ENCODE results near the gene PTPRT.

The PTPRT gene

GRCh38 chr20:42595625-42596024 is 594.1 kb downstream of the PTPRT start:
- Mint-ChIP-seq H3K4me3 (no peak overlapping the region), H3K36me3 (no peaks in the 10 kb centered on the region), H3K27ac (no peak overlapping the region), H3K9me3 (peaks cover 6% of the 10 kb centered on the region), H3K4me1 (no peaks in the 10 kb centered on the region)
- no peak for ATAC-seq
- no peak for DNase-seq (ENCODE audit: low spot score in 2 of 2)

GRCh38 chr20:42594659-42595058 is 595.0 kb downstream of the PTPRT start:
- Mint-ChIP-seq H3K4me3 (no peak overlapping the region), H3K4me1 (no peaks in the 10 kb centered on the region), H3K36me3 (no peaks in the 10 kb centered on the region), H3K27ac (no peak overlapping the region), H3K9me3 (peaks cover 6% of the 10 kb centered on the region)
- DNase-seq (ENCODE audit: low spot score in 2 of 2): no peak
- ATAC-seq: no peak

- ATAC-seq: no peak
- H3K36me3 Mint-ChIP-seq: no peaks in the 10 kb centered on the region
- DNase-seq (ENCODE audit: low spot score in 2 of 2): no peak
- H3K4me1 Mint-ChIP-seq: no peaks in the 10 kb centered on the region
- peaks cover 6% of the 10 kb centered on the region for H3K9me3 Mint-ChIP-seq
- no peak overlapping the region for H3K27ac Mint-ChIP-seq
- H3K4me3 Mint-ChIP-seq: no peak overlapping the region
Observed at GRCh38 chr20:42594011-42594410, 595.7 kb downstream of the PTPRT start.

GRCh38 chr20:42589976-42590639 is 599.6 kb downstream of the PTPRT start:
- no peak overlapping the region for H3K4me3 Mint-ChIP-seq
- no peak for DNase-seq (ENCODE audit: low spot score in 2 of 2)
- H3K27ac Mint-ChIP-seq: no peak overlapping the region
- no peak for ATAC-seq
- H3K36me3 Mint-ChIP-seq: no peaks in the 10 kb centered on the region
- H3K9me3 Mint-ChIP-seq: peaks cover 5% of the 10 kb centered on the region
- H3K4me1 Mint-ChIP-seq: no peaks in the 10 kb centered on the region

DNA sequence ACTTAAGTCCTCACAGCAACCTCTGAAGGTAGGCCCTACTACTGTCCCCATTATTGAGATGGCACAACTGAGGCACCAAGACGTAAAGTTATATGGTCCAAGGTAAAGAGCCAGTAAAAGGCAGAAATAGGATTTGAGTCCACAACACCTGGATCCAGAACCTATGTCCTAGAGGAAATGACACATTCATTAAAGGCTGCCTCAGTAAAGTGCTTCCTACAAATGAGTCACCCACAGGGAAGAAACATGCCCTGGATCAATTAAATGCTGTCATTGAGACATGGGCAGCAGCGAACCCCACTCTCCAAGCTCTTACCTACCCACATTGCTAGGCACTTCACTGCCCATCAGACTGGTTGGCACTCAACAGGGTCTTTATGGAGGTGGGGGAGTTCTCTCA is 600.9 kb downstream of the PTPRT start:
- no peaks in the 10 kb centered on the region for H3K36me3 Mint-ChIP-seq
- peaks cover 12% of the 10 kb centered on the region for H3K9me3 Mint-ChIP-seq
- no peaks in the 10 kb centered on the region for H3K4me1 Mint-ChIP-seq
- no peak overlapping the region for H3K4me3 Mint-ChIP-seq
- no peak overlapping the region for H3K27ac Mint-ChIP-seq
- no peak for DNase-seq (ENCODE audit: low spot score in 2 of 2)
- ATAC-seq: no peak

- Mint-ChIP-seq H3K27ac (no peak overlapping the region), H3K36me3 (no peaks in the 10 kb centered on the region), H3K4me1 (no peaks in the 10 kb centered on the region), H3K4me3 (no peak overlapping the region), H3K9me3 (peaks cover 15% of the 10 kb centered on the region)
- ATAC-seq: no peak
- DNase-seq (ENCODE audit: low spot score in 2 of 2): no peak
Observed at GRCh38 chr20:42587427-42587826, 602.3 kb downstream of the PTPRT start.

GRCh38 chr20:42581311-42581710 is 608.4 kb downstream of the PTPRT start:
- DNase-seq (ENCODE audit: low spot score in 2 of 2): no peak
- Mint-ChIP-seq H3K4me1 (no peaks in the 10 kb centered on the region), H3K9me3 (peaks cover 19% of the 10 kb centered on the region), H3K36me3 (no peaks in the 10 kb centered on the region), H3K4me3 (no peak overlapping the region), H3K27ac (no peak overlapping the region)
- ATAC-seq: no peak

- Mint-ChIP-seq H3K9me3 (peaks cover 15% of the 10 kb centered on the region), H3K36me3 (no peaks in the 10 kb centered on the region)
Observed at GRCh38 chr20:42576167-42576566, 613.5 kb downstream of the PTPRT start.

GRCh38 chr20:42572320-42573016 is 617.2 kb downstream of the PTPRT start:
- peaks cover 9% of the 10 kb centered on the region for H3K9me3 Mint-ChIP-seq
- no peaks in the 10 kb centered on the region for H3K4me1 Mint-ChIP-seq
- ATAC-seq (no peak), DNase-seq (ENCODE audit: low spot score in 2 of 2) (no peak)
- H3K36me3 Mint-ChIP-seq: no peaks in the 10 kb centered on the region
- H3K27ac Mint-ChIP-seq: no peak overlapping the region
- H3K4me3 Mint-ChIP-seq: no peak overlapping the region

More at GRCh38 chr20:42576167-42576566, 613.5 kb downstream of the PTPRT start:
- Mint-ChIP-seq H3K27ac (no peak overlapping the region), H3K4me1 (no peaks in the 10 kb centered on the region), H3K4me3 (no peak overlapping the region)
- DNase-seq (ENCODE audit: low spot score in 2 of 2): no peak
- no peak for ATAC-seq

DNA sequence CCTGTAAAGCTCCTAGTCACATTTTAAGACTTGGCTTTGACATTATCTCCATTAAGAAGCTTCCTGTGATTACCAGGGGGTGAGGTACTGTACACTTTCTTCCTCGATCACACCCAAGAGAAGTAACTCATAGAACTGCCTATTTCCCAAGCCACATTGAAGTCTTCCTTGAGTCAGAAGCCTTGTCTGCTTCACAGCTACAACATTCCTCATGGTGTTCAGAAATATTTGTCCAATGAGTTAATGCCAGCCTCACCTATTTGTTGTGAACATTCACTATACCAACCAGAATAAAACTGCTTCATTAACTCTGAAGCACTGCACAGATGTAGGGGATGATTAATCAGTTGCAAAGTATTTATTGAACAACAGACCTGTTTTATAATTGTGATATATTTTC is 622.3 kb downstream of the PTPRT start:
- Mint-ChIP-seq H3K36me3 (no peaks in the 10 kb centered on the region), H3K4me1 (no peaks in the 10 kb centered on the region), H3K4me3 (no peak overlapping the region), H3K9me3 (peaks cover 9% of the 10 kb centered on the region), H3K27ac (no peak overlapping the region)
- no peak for ATAC-seq
- DNase-seq (ENCODE audit: low spot score in 2 of 2): no peak

DNA sequence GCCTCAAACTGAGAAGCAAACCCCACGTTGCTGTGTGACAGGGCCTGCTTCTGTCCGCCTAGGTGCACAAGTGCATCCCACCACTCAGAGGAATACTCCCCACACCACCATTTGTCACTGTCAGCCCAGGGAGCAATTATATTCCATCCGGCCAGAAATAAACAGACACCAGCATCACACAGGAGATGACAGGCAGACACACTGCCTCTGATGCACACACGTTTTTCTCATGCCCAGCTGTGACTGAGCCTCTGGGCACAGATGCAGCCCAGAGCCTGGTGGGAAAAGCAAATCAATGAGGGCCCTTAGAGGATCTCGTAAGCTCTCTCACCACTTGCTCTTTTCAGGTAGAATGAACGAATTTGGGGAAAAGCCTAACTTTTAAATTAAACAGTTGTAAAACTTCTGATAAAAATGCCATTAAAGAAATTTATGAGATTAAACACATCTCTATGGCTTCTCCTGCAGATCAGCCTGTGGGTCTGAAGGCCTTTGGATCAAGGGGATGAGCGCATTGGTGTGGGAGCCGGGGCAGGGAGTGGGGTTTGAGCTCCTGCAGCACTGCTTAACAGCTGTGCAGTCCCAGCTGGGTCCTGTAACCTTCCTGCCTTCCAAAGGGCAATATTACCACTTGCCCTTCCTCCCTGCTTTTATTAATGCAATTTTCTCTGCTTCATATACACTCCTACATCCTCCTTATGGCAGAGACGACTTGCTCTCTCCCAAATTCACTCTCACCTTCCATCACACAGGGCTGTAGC is 624.3 kb downstream of the PTPRT start:
- no peaks in the 10 kb centered on the region for H3K36me3 Mint-ChIP-seq
- no peak overlapping the region for H3K27ac Mint-ChIP-seq
- H3K4me3 Mint-ChIP-seq: no peak overlapping the region

GRCh38 chr20:42559665-42560064 is 630.0 kb downstream of the PTPRT start:
- Mint-ChIP-seq H3K27ac (no peak overlapping the region), H3K4me3 (no peak overlapping the region), H3K9me3 (peaks cover 9% of the 10 kb centered on the region), H3K4me1 (no peaks in the 10 kb centered on the region), H3K36me3 (no peaks in the 10 kb centered on the region)
- DNase-seq (ENCODE audit: low spot score in 2 of 2) (no peak), ATAC-seq (no peak)

More for the DNA sequence above, 624.3 kb downstream of the PTPRT start:
- DNase-seq (ENCODE audit: low spot score in 2 of 2): no peak
- Mint-ChIP-seq H3K4me1 (no peaks in the 10 kb centered on the region), H3K9me3 (peaks cover 5% of the 10 kb centered on the region)
- ATAC-seq: no peak

GRCh38 chr20:42556575-42556974 is 633.1 kb downstream of the PTPRT start:
- Mint-ChIP-seq H3K36me3 (no peaks in the 10 kb centered on the region), H3K9me3 (peaks cover 10% of the 10 kb centered on the region), H3K27ac (no peak overlapping the region), H3K4me1 (no peaks in the 10 kb centered on the region), H3K4me3 (no peak overlapping the region)
- DNase-seq (ENCODE audit: low spot score in 2 of 2): no peak
- ATAC-seq: no peak

GRCh38 chr20:42553374-42553773 is 636.3 kb downstream of the PTPRT start:
- no peak overlapping the region for H3K4me3 Mint-ChIP-seq

GRCh38 chr20:42549496-42549895 is 640.2 kb downstream of the PTPRT start:
- Mint-ChIP-seq H3K36me3 (no peaks in the 10 kb centered on the region), H3K9me3 (peaks cover 7% of the 10 kb centered on the region), H3K4me1 (no peaks in the 10 kb centered on the region), H3K27ac (no peak overlapping the region), H3K4me3 (no peak overlapping the region)
- ATAC-seq: no peak
- no peak for DNase-seq (ENCODE audit: low spot score in 2 of 2)

More at GRCh38 chr20:42553374-42553773, 636.3 kb downstream of the PTPRT start:
- Mint-ChIP-seq H3K4me1 (no peaks in the 10 kb centered on the region), H3K27ac (no peak overlapping the region), H3K36me3 (no peaks in the 10 kb centered on the region), H3K9me3 (peaks cover 9% of the 10 kb centered on the region)
- DNase-seq (ENCODE audit: low spot score in 2 of 2): no peak
- no peak for ATAC-seq

- no peaks in the 10 kb centered on the region for H3K36me3 Mint-ChIP-seq
- no peaks in the 10 kb centered on the region for H3K4me1 Mint-ChIP-seq
- DNase-seq (ENCODE audit: low spot score in 2 of 2) (no peak), ATAC-seq (no peak)
- peaks cover 10% of the 10 kb centered on the region for H3K9me3 Mint-ChIP-seq
- no peak overlapping the region for H3K27ac Mint-ChIP-seq
- no peak overlapping the region for H3K4me3 Mint-ChIP-seq
Observed at GRCh38 chr20:42544926-42545325, 644.8 kb downstream of the PTPRT start.

All from stimulated activated effector memory CD8-positive, alpha-beta T cell treated with anti-CD3 and anti-CD28 coated beads, Interleukin-12 subunit alpha, Interleukin-12 subunit beta, amount 100 ng/mL, for 72 hours (primary cell).